Measurements from ENCODE around the gene SEPSECS. TPM values are rescaled to one million over a fixed set of nuclear protein-coding genes. Genes with fewer than 3 reads are reported as not detected.
A peak's percentile ranks its signal among the peaks of the same experiment; 100 is the strongest.

Gene SEPSECS
- total and polyA plus RNA-seq, 2 experiments from 2014 or later: 1.2 to 4.7 TPM

- Histone ChIP-seq H3K79me2 (replicated peaks; ENCODE audit: insufficient read depth) (no peaks in the 10 kb centered on the region), H3K36me3 (ENCODE audit: insufficient read depth) (no peaks in the 10 kb centered on the region), H4K20me1 (replicated peaks; ENCODE audit: insufficient read depth) (no peaks in the 10 kb centered on the region), H3K27me3 (ENCODE audit: insufficient read depth) (peaks cover 20% of the 10 kb centered on the region), H3K9me2 (ENCODE audit: insufficient read depth) (no peaks in the 10 kb centered on the region; the same call in 1 of the 2 replicates), H3K4me3 (no peak overlapping the region), H3F3A (replicated peaks; ENCODE audit: low read depth) (no peaks in the 10 kb centered on the region), H3K27ac (ENCODE audit: low read depth) (no peak overlapping the region; the same call in 1 of the 2 replicates), H3K4me1 (ENCODE audit: insufficient read depth) (peaks cover 21% of the 10 kb centered on the region), H3K4me2 (no peak overlapping the region), H2AFZ (peak overlapping the region; percentile 77)
- TF ChIP-seq STAT1 (IDR thresholded peaks at IDR 0.05; ENCODE audit: unreplicated experiment) (no peak), ZNF462 (CRISPR knock-in tag; IDR thresholded peaks at IDR 0.05) (no peak), ZNF331 (CRISPR knock-in tag; IDR thresholded peaks at IDR 0.05; ENCODE audit: low read depth) (no peak), JUNB (IDR thresholded peaks at IDR 0.05; ENCODE audit: unreplicated experiment) (no peak), POLR2AphosphoS5 (IDR thresholded peaks at IDR 0.05; ENCODE audit: low read depth) (no peak)
- H3K4me3 Mint-ChIP-seq: no peak overlapping the region
- H3K4me1 Mint-ChIP-seq: peaks cover 14% of the 10 kb centered on the region
- peaks cover 17% of the 10 kb centered on the region for H3K36me3 Mint-ChIP-seq (ENCODE audit: low read depth)
- peaks cover 7% of the 10 kb centered on the region for H3K27me3 Mint-ChIP-seq (ENCODE audit: insufficient read depth, low read depth, poor library complexity)
- no peak for ATAC-seq
- H3K9me3 Mint-ChIP-seq: peaks cover 16% of the 10 kb centered on the region
- peak; percentile 36 for DNase-seq (ENCODE audit: low spot score)
- H3K27ac Mint-ChIP-seq: no peak overlapping the region
Measured at GRCh38 chr4:25092139-25092538, 68.1 kb downstream of the SEPSECS start.

DNA sequence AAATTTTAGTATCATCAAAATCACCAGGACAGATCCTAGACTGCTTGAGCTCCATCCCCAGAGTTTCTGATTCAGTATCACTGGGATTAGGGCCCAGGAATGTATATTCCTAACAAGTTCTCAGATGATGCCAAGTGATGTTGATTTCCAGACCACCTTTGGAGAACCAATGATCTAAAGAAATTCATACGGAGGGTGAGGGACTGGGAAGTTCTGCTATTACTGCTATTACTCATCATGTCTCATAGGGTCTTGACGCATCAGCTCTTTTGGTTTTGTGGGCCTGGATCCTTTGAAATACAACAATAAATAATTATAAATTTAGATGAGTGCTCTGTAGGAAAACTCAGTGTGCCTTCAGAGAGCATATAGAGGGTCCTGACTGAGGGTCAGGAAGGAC, 69.7 kb downstream of the SEPSECS start:
- no peak overlapping the region for H3K27ac Mint-ChIP-seq
- ATAC-seq (no peak), DNase-seq (ENCODE audit: low spot score) (no peak)
- Histone ChIP-seq H3K79me2 (replicated peaks; ENCODE audit: insufficient read depth) (no peaks in the 10 kb centered on the region), H2AFZ (no peak overlapping the region), H3F3A (replicated peaks; ENCODE audit: low read depth) (no peaks in the 10 kb centered on the region), H3K4me3 (no peak overlapping the region), H3K9me2 (ENCODE audit: insufficient read depth) (no peaks in the 10 kb centered on the region; the same call in 1 of the 2 replicates), H3K4me2 (no peak overlapping the region), H4K20me1 (replicated peaks; ENCODE audit: insufficient read depth) (no peaks in the 10 kb centered on the region), H3K27me3 (ENCODE audit: insufficient read depth) (peaks cover 20% of the 10 kb centered on the region), H3K4me1 (ENCODE audit: insufficient read depth) (peaks cover 21% of the 10 kb centered on the region), H3K36me3 (ENCODE audit: insufficient read depth) (no peaks in the 10 kb centered on the region), H3K27ac (ENCODE audit: low read depth) (no peak overlapping the region)
- peaks cover 16% of the 10 kb centered on the region for H3K9me3 Mint-ChIP-seq
- H3K4me3 Mint-ChIP-seq: no peak overlapping the region
- TF ChIP-seq ZNF114 (CRISPR knock-in tag; IDR thresholded peaks at IDR 0.05) (no peak), ZNF331 (CRISPR knock-in tag; IDR thresholded peaks at IDR 0.05; ENCODE audit: low read depth) (no peak)
- H3K4me1 Mint-ChIP-seq: peaks cover 16% of the 10 kb centered on the region
- peaks cover 4% of the 10 kb centered on the region for H3K27me3 Mint-ChIP-seq (ENCODE audit: insufficient read depth, low read depth, poor library complexity)
- peaks cover 17% of the 10 kb centered on the region for H3K36me3 Mint-ChIP-seq (ENCODE audit: low read depth)
